GM21447 (cell line): ENCODE data around the gene TLR3.
"Not testable (repeated sequence)": the region's sequence is repeated elsewhere in the genome, so short reads cannot be mapped to it uniquely, and the experiment has no call there.

Experiments
- ATAC-seq: cut with Tn5 transposase; IDR thresholded peaks from one replicate; pipeline ENCODE4 v1.9.1; 2021; ENCODE audit not compliant: unreplicated experiment

Gene TLR3

GRCh38 chr4:186068581-186069348 is at the start of gene TLR3:
Gene TLR3 (plus strand): TSS chr4:186069156. CDS start chr4:186076620, 7,464 bp downstream.
- ATAC-seq: no peak

- no peak for ATAC-seq
Observed at GRCh38 chr4:186019269-186019668, 49.7 kb upstream of the TLR3 start.

- no peak for ATAC-seq
Observed at GRCh38 chr4:186020106-186020792, 48.7 kb upstream of the TLR3 start.

GRCh38 chr4:186020793-186021407 is 48.1 kb upstream of the TLR3 start:
- ATAC-seq: no peak

GRCh38 chr4:186021461-186022167 is 47.3 kb upstream of the TLR3 start:
- ATAC-seq: no peak

- no peak for ATAC-seq
Observed at GRCh38 chr4:186023975-186024374, 45.0 kb upstream of the TLR3 start.

- no peak for ATAC-seq
Observed at GRCh38 chr4:186024637-186025407, 44.1 kb upstream of the TLR3 start.

GRCh38 chr4:186025408-186025690 is 43.6 kb upstream of the TLR3 start:
- no peak for ATAC-seq

- ATAC-seq: no peak
Observed at GRCh38 chr4:186027405-186027804, 41.6 kb upstream of the TLR3 start.

GRCh38 chr4:186029571-186030398 is 39.2 kb upstream of the TLR3 start:
- no peak for ATAC-seq

- ATAC-seq: no peak
Observed at GRCh38 chr4:186030399-186030775, 38.6 kb upstream of the TLR3 start.

- ATAC-seq: no peak
Observed at GRCh38 chr4:186030795-186031194, 38.2 kb upstream of the TLR3 start.

- no peak for ATAC-seq
Observed at GRCh38 chr4:186032259-186032658, 36.7 kb upstream of the TLR3 start.

GRCh38 chr4:186033027-186033426 is 35.9 kb upstream of the TLR3 start:
- ATAC-seq: no peak

GRCh38 chr4:186034613-186035012 is 34.3 kb upstream of the TLR3 start:
- not testable (repeated sequence) for ATAC-seq

GRCh38 chr4:186036976-186037581 is 31.9 kb upstream of the TLR3 start:
- ATAC-seq: no peak

GRCh38 chr4:186037692-186038658 is 31.0 kb upstream of the TLR3 start:
- peak; percentile 76 for ATAC-seq

- ATAC-seq: no peak
Observed at GRCh38 chr4:186039697-186040096, 29.3 kb upstream of the TLR3 start.
